Measurements from ENCODE around the gene RPS6KA2.
A peak's percentile ranks its signal among the peaks of the same experiment; 100 is the strongest.

The RPS6KA2 gene

DNA sequence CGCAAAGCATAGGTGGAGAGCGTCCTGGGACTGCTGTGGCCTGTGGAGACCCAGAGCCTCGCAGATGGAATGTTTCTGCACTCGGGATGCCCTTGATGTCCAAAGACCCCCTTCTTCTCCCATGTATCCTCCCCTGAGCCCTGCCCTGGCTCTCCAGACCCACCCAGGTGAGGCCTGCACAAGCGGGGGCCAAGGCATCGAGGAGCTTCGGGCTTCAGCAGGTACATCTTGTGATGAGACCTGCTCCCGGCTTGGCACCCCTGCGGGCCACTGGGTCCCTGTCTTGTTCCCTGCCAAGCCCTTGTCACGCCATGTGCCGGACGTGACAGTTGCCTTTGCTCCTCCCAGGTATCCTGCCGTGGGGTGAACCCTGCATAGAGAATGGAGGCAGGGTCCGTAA lies 125.8 kb downstream of the RPS6KA2 start:
- no peak for DNase-seq (ENCODE audit: low read depth)

DNA sequence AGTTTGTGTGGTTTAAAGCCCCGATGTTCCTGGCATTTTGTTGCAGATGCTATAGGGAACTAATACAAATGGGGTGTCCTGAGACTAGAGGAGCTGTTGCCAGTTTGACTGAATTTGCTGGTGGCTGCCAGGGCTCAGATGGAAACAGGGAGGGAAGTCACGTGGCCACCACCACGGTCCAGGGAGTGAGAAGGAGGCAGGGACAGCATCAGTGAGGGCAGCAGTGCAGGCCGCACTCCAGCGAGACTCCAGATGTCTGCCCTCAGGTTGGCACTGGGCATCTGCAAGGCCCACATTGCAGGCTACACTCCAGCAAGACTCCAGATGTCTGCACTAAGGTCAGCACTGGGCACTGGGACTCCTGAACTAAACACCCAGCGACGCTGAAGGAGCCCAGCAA lies 126.8 kb downstream of the RPS6KA2 start:
- DNase-seq (ENCODE audit: low read depth): no peak

DNA sequence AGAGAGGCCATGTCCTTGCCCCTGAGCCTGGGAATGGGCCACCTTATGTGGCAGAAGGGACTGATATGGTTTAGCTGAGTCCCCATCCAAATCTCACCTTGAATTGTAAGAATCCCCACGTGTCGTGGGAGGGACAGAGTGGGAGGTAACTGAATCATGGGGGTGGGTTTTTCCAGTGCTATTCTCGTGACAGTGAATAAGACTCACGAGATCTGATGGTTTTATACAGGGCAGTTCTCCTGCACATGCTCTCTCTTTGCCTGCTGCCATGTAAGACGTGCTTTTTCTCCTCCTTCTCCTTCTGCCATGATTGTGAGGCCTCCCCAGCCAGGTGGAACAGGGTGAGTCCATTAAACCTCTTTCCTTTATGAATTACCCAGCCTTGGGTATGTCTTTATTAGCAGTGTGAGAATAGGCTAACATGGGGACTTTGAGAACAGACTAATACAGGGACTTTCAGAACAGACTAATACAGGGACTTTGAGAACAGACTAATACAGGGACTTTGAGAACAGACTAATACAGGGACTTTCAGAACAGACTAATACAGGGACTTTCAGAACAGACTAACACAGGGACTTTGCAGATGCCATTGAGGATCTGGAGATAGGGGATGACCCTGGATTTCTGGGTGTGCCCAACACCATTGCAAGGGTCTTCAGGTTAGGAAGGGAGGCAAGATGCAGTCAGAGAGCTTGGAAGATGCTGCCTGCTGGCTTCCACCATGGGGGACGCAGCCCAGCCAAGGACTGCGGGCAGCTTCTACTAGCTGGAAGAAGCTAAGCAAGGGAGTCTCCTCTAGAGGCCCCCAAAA lies 127.5 kb downstream of the RPS6KA2 start:
- no peak for DNase-seq (ENCODE audit: low read depth)

DNA sequence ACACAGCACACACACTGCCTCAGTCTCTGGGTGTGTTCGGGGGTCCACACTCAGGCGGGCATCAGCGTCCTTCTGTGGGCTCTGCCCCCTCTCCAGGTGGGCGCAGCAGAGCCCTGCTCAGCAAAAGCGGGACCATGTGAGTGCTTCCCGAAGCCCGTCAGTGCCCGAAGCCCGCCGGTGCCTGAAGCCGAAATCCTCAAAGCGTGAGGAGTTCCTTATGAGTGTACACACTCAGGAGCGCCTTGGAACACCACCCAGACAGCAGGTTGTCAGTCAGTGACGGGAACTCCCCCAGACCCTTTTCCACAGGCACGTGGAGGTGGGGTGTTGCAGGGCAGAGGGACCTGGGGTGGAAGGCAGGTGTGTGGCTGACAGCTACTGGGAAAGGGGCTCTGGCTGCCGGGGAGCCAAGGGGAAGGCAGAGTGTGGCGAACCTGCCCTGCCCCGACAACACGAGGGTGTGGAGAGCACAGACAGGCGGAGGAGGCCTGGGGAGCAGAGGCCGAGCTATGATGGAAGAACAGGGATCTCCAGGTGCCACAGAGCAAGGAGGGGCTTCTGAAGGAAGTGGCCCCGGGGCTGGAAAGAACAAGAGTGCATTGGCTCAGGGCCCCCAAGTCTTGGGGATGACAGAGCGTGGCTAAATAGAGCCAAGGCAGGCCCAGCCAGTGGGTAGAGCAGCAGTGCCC lies 128.2 kb downstream of the RPS6KA2 start:
- DNase-seq (ENCODE audit: low read depth): no peak

DNA sequence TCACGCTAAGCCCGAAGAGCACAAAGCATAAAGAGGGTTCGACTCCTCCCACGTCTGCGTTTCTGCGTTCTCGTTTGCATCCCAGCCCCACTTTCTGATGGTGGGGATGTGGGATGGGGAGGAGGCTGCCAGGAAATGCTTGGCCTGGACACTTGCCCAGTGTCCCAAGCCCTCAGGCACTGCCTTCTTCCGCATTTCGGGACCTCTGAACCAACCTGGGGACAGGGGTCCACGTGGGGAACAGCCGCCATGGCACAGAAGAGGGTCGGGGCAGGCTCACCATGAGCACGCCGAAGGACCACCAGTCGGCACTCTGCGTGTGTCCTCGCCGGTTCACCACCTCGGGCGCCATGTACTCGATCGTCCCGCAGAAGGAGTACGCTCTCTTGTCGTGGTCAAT lies 128.8 kb downstream of the RPS6KA2 start:
- DNase-seq (ENCODE audit: low read depth): no peak

DNA sequence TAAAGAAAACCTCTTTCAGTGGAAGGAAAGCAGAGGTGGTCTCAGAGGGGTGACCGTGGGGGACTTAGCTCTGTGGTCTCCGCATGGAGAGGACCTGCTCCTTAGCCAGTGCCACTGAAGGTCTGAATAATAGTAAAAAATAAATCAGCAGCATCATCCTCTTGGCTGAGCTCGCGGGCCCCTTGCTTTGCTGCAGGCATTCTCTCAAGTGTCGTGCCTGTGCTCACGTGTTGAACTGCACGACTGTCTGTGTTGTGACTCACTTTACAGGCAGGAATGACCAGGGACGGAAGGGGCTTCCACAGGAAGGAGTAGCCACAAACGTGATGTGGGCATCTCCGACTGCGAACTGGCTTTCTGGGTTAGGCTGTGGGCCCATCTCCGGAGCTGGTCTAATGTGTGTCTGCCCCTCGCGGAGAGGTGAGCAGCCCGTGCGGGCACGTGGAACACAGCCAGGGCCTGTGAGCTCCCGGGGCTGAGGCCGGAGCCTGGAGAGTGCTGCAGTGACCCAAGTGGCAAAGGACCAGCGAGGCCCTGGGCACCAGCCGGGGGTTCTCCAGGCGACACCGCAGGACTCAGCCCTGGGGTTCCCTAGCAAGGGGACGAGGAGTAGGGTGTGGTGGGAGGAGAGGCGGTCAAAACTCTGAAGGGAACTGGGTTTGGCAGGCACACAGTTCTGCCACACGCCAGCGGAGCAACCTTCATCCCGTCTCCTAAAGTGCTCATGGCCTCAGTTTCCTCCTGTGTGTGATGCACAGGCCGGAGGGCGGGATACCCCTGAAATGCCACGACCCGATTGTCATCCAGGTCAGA lies 129.8 kb downstream of the RPS6KA2 start:
- DNase-seq (ENCODE audit: low read depth): no peak

DNA sequence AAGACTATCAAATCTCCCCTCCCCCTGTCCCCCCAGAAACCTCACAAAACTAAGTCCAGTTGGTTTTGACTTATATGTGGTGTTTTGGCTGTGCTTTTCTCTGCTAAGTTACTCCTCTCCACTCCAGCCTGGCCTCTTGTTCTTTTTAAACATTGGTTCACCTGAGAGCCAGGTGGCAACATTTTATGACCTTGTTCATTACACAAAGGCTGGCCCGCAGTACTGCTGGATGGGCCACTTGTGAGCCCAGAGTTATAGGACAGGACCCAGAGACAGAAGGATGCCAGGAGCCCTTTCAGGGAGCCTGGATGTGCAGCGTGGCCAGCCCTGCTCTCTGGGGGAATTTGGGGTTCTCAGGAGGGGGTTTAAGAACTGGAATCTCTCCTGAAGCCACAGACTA lies 130.6 kb downstream of the RPS6KA2 start:
- no peak for DNase-seq (ENCODE audit: low read depth)

DNA sequence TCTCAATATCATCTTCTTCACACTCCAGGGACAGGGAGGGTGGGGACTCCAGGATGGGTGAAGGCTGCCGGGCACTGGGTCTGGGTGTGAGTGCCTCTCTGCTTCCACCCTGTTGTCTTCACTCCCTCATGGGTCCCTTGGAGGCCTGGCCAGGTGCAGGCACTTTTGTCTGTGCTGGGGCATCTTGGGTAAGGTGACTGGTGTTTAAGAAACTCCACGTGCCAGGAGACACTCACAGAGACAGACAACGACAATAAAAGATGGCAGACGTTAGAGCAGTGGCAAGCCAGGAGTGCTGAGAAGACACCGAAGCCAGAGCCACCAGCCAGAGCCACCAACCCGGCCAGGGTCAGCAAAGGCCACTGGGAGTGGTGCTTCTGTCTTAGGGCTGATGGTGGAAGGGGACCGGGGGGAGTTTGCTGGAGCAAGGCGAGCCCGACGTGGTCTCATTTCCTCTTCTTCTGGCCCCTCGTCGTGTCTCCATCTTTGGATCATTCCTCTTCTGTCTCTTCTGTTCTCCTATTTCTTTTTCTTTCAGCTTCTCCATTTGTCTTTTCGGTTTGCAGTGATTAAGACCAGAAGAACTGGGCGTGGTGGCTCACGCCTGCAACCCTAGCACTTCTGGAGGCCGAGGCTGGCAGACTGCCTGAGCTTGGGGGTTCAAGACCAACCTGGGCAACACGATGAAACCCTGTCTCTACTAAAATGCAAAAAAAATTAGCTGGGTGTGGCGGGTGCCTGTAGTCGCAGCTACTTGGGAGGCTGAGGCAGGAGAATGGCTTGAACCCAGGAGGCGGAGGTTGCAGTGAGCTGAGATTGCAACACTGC lies 131.3 kb downstream of the RPS6KA2 start:
- DNase-seq (ENCODE audit: low read depth): no peak

DNA sequence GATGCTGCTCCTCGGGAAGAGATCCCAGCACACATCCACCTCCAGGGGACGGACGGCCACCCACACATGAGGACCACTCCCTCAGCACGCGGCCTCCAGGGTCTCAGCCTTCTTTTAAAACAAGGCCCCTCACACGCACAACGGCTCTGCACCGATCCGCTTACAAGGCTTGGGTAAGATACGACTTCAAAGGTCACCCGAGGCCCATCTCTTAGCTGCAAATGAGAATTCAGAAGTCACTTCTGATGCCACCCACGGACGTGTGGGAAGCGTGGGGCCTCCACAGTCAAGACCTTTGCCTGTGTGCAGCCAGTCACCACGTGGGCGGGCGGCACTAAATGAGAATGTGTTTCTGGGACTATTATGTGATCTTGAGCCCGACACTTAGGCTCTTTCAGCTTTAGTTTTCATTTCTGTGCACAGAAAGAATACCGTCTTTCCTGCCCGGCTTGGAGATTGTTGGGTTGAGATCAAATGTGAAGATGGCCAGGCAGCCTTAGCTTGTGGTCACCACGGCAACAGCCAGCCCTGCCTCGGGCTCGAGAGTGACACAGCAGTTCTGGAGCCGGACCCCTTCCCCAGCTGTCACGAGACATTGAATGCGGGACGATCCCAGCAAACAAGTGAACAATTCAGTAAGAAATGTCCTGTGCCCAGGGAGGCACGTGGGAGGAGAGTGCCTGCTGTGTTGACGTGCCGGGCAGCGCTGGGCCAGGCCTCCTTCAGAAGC lies 132.1 kb downstream of the RPS6KA2 start:
- DNase-seq (ENCODE audit: low read depth): peak; percentile 43

DNA sequence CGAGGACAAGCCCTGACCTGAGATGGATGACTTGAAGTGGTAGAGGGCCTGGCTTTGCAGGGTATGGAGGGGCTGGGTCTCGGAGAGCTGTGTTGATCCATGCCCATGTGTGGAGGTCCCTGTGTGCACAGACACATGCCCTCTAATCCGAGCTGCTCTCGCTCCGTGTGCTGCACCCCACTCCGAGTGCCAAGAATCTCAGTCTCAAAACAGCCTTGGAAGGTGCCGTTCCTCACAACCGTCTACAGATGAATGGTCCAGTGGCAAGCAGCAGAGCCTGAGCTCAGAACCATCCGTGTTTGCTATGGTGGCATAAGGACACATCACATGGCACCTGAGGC lies 133.0 kb downstream of the RPS6KA2 start:
- DNase-seq (ENCODE audit: low read depth): no peak

DNA sequence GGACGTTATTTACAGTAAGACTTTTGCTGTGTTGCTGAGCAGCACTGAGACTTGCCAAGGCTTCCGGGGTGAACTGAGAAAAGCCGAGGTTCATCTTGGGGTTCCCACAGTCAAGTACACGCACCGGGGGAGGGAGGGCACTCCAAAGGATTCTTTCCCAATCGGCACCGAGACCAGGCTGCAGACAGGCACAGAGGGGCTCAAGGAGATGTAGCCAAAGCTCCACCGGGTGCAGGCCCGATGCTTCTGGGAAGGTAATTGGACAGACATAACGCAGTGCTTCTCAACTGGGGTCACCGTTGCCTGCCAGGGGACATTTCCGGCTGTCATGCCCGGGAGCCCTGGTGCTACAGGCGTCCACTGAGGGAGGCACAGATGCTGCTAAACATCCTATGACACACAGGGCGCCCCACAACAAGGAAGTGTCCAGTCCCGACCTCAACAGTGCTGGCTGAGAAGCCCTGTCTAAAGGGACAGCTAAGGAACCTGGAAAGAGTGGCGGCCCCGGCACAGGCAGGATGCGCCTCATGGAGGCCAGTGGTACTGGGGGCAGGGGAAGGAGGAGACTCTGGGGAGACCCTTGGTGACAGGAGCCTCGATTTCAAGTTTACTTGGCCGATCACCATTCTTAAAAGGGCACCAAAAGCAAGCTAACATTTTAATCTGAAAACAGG lies 133.5 kb downstream of the RPS6KA2 start:
- DNase-seq (ENCODE audit: low read depth): no peak

DNA sequence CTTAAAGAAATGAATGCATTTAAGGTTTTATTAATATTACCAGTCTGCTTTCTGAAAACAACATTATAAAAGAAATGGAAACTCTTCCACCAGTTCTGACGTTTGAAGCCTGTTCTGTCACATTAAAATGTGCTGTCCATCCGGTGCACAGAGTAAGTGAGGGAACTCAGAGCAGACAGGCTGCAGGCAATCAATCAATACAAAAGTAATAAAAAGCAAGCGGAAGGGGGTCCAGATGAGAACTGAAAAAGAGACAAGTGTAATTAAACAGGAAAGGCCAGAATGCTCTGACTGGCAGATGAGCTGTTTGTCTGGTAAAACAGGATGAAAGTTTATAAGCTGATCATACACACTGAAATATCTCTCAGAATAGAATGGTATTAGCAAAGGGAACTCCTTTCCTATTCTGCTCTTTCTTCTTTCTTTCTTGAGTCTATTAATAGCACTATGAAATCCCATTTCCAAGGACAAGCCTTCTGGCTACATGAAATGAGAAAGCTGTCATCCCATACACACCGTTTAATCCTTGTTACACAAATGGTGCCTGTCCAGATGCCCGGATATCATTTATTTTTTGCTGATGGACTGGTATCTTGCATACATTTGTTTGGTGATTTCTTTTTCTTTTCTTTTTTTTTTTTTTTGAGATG lies 134.8 kb downstream of the RPS6KA2 start:
- no peak for DNase-seq (ENCODE audit: low read depth)

DNA sequence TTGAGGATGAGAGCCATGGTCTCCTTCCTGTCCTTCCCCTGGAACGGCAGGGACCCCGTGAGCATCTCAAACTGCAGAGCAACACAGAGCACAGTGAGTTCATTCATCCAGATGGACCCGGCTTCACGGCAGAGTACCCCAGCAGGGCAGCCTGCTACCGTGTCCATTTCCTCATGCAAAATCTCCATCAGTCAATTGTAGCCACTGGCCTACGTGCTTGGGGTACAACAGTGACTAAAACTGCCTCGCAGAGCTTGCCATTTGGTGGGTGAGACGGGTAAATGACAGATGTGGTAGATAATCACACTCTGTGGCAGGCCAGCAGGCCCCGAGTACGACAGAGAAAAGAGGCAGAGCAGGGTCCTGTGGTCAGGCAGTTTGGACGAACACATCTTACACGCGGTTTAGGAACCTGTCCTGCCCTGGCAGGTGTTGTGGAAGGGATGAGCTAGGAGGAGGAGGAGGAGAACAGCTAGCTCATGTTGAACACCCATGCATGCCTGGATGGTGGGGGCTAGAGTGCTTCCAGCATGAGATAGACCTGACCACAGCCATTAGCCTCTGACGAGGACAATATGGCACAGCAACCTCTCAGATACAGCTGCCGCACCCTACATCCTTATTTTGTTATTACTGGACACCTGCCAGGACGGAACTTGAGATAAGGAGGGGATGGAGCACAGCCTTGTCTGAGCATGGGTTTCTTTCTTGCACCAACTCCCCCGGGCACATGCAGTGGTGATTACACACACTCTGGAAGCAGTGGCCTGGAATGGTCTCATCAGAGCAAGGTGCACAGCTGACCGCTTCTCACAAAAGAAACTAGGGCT lies 136.2 kb downstream of the RPS6KA2 start:
- no peak for DNase-seq (ENCODE audit: low read depth)

DNA sequence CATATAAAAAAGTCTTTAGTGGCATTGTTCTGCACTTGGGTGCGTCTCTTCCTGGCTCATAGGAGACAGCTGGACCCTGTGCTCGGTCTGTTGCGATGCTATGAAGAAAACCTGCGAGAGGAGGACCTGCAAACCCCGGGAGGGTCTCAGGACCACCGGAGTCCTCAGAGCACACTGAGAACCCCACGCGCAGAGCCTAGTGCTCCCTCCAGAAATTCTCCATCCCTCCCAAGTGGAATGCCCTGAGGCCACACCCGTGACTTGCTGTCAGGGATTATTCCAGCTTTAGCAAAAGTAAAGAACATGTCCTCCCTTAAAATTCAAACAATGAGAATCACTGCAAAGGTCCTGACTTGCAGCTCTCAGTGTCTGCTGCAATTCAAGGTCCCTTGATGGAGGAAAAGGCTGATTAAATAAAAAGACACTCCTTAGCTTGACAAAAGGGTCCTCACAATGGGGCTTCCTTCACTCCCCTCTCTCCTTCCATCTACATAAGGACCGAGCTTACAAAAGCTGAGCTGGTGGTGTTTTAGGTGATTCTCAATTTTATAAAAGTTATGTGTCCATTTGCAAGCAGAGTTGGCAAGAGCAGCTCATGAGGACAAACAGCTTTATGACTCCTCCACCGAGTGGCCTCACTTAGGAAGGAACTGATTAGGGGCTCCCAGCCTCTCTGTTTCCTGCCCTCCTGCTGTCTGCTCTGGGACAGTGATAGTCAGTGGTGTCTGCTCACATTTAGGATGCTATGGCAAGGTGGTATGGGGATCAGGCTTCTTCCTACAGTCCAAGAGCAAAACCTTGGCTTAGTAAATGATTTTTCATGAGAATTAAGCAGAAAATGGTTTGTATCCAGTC lies 137.5 kb downstream of the RPS6KA2 start:
- DNase-seq (ENCODE audit: low read depth): no peak

DNA sequence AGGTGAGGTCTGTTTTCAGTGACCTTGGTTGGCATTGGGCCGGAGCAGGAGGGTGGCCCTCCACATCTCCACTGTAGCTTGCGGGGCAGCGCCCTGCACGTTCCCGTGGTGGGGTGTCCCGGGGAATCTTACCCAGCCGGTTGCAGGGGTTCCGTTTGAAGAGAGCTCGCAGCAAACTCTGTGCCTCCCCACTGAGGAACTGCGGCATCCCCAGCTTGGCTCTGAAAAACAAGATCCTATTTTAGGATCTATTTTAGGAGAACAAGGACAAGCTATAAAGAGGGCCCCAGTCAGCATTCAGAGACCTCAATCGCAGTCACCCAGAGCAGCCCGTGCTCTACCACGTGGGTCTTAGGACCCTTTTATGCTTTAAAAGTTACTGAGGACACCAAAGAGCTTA lies 138.3 kb downstream of the RPS6KA2 start:
- no peak for DNase-seq (ENCODE audit: low read depth)

DNA sequence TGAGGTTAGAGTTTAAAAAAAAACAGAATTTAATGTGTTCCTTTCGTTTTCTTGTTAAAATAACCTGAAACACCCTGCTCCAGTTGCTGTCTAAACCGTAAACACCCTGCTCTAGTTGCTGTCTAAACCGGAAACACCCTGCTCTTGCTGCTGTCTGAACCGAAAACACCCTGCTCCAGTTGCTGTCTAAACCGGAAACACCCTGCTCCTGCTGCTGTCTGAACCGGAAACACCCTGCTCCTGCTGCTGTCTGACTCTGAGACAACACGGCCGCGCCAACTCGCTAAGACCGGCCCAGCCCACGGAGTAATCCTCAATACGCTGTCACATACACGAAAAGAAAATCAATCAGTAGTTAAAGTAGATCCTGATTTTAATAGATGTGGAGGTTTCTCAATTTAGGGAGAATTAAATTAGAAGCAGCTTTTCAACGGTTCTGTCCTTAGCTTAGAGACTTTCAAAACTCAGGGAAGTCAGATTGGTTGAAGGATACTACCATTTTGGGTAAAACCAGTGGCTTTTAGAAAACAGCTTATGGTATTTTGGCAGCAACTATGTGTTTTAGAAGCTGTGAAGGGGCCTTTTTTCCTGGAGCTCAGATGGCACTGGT lies 138.9 kb downstream of the RPS6KA2 start:
- peak; percentile 52 for DNase-seq (ENCODE audit: low read depth)

DNA sequence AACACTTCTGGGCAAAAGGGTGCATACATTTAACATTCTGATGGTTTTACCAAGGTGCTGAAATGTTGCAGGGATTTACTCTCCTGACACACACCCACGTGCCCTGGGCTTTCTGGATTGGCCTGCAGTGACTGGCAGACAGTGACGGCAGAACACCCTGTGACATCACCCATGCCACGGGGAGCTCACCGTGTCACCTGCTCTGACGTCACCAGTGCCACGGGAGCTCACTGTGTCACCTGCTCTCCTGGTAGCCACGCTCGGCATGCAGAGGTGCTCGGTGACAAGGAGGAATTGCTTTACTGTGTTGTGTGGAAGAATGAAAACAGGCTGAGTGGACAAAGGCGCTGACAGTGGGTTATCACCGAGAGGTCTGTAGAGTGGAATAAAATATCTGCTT lies 139.9 kb downstream of the RPS6KA2 start:
- DNase-seq (ENCODE audit: low read depth): no peak

DNA sequence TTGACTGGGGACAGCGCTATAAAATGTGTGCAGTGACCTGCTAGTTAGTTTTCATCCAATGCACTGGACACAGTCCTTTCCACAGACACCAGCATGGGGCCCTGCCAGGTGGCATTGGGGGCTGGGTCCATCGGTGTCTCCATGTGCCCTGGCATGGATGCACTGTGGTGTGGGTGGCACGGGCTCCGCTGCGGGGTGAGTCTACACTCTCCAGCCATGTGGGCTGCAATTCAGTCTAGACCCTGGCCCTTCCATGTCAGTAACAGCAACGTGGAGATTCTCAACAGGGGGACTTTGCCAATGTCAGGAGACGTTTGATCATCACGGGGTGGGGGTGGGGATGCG lies 140.5 kb downstream of the RPS6KA2 start:
- no peak for DNase-seq (ENCODE audit: low read depth)

All from activated T-cell treated with anti-CD3 and anti-CD28 coated beads for 48 hours (primary cell).